ENCODE measurements around the gene ARL4D.

Gene ARL4D

DNA sequence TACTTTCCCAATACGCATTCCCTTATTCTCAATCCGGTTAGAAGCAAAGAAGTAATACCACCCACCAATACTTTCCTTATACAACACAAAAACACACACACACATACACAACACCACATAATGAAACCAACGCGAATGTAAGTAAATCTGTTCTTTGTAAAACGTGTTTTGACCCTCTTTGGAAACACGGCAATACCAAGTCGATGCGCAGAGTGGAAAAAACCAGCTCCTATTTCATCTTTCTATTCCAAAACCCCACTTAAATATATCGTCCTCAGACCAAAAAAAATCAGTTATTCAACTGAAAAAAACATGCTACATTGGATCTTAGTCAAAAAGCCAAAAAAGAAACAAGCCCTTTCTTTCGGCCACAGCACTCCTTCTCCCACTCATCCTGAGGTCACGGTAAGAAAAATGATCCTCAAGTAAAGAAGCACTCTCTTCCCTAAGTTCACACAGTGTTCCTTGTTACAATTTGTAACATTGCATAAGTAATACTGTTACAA is 31.0 kb upstream of the ARL4D start:
- TF ChIP-seq, protein P1, sequence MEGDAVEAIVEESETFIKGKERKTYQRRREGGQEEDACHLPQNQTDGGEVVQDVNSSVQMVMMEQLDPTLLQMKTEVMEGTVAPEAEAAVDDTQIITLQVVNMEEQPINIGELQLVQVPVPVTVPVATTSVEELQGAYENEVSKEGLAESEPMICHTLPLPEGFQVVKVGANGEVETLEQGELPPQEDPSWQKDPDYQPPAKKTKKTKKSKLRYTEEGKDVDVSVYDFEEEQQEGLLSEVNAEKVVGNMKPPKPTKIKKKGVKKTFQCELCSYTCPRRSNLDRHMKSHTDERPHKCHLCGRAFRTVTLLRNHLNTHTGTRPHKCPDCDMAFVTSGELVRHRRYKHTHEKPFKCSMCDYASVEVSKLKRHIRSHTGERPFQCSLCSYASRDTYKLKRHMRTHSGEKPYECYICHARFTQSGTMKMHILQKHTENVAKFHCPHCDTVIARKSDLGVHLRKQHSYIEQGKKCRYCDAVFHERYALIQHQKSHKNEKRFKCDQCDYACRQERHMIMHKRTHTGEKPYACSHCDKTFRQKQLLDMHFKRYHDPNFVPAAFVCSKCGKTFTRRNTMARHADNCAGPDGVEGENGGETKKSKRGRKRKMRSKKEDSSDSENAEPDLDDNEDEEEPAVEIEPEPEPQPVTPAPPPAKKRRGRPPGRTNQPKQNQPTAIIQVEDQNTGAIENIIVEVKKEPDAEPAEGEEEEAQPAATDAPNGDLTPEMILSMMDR (IDR thresholded peaks at IDR 0.05; ENCODE audit: low read depth, low read length, missing control alignments) = no peak
- in situ Hi-C loops (cut with HindIII; ENCODE audit: low pct_ligation_motif_present, low sequenced_read_pairs) = no loop called here
- H3K36me3 ChIP-seq (replicated peaks) = no peaks in the 10 kb centered on the region
- peak overlapping the region; percentile 100 for H3K27ac ChIP-seq
- no peaks in the 10 kb centered on the region for H3K27me3 ChIP-seq (replicated peaks)
- peak; percentile 79 for DNase-seq
- peak overlapping the region; percentile 45 for H3K4me3 ChIP-seq (ENCODE audit: low read depth, low read length)

DNA sequence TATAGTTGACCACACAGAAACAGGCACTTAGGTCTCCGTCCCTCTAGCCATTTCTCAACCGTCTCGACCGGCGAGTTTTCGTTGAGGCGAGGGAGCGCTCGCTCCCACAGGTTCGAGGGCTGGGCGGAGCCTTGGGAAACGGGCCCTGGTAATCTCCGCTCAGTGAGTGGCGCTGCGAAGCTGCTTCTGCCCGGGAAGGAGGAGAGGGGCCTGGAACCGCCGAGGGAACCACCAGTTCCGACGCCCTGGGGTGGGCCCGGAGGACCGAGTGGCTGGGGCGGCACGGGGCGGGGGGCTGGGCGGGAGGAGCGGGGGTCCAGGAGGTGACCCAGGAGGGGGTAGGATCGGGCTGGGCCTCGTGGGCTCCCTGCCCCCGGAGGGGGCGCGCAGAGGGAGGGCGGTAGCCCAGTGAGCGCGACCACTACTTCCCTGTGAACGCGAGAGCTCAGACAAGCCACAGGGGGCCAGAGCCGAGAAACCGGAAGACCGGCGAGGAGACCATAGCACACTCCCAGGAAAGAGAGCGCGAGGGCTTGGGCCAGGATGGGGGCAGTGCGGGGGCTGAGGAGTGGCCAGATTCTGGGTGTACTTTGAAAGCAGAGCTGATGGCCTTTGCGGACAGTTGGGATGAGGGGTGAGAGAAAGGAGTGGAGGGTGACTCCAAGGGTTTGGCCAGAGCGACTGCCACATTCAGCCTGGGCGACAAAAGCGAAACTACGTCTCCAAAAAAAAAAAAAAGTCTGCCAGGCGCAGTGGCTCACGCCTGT is 29.9 kb upstream of the ARL4D start:
- no peaks in the 10 kb centered on the region for H3K27me3 ChIP-seq (replicated peaks)
- peak; percentile 75 for DNase-seq
- in situ Hi-C loops (cut with HindIII; ENCODE audit: low pct_ligation_motif_present, low sequenced_read_pairs) = no loop called here
- TF ChIP-seq, protein P1 (IDR thresholded peaks at IDR 0.05; ENCODE audit: low read depth, low read length, missing control alignments) = peak; percentile 30
- H3K27ac ChIP-seq = peak overlapping the region; percentile 100
- peak overlapping the region; percentile 45 for H3K4me3 ChIP-seq (ENCODE audit: low read depth, low read length)
- H3K36me3 ChIP-seq (replicated peaks) = no peaks in the 10 kb centered on the region

DNA sequence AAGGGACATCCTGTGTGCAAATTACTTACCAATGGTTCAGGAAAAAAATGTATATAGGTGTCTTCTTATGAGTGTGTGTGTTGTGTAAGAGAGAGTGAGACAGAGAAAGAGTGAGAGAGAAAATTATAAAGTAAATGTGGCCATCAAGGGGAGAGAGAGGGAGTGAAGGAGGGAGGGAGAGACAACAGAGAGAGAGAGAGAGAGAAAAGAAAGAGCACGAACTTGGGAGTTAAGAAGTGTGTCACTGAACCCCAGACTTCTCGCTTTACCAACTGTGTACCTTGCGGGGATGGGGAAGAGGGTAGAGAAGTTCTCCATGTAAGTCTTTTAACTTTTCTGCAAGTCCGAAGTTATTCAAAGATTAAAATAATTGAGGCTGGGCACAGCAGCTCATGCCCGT is 28.8 kb upstream of the ARL4D start:
- no peak overlapping the region for H3K4me3 ChIP-seq (ENCODE audit: low read depth, low read length)
- H3K27ac ChIP-seq = no peak overlapping the region
- H3K36me3 ChIP-seq (replicated peaks) = no peaks in the 10 kb centered on the region
- no peak for DNase-seq
- TF ChIP-seq, protein P1 (IDR thresholded peaks at IDR 0.05; ENCODE audit: low read depth, low read length, missing control alignments) = no peak
- in situ Hi-C loops (cut with HindIII; ENCODE audit: low pct_ligation_motif_present, low sequenced_read_pairs) = no loop called here
- H3K27me3 ChIP-seq (replicated peaks) = no peaks in the 10 kb centered on the region

DNA sequence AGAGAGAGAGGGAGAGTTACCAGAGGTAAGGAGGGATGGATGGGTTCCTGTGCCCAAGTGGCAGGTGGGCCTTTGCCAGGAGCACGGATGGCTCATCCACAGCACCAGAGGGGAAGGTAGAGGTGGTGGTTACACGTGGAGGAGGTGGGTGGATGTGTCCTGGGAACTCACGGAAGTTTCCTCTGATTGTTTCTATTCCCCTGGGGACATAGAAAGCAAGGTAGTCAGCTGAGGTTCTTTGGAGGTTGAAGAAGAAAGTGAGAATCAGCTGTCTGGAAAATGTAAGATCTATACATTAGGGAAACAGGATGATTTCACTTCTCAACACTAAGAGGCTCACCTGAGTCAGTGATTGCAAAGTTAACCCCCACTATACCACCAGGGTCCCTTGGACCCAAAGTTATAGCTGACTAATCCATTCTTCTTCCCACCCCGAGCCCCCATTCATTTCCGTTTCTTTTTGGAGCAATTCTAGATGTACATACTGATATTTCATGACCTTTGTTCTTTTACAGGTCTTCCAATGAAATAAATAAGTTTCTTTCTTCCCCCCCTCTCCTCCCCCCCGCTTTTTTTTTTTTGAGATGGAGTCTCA is 27.5 kb upstream of the ARL4D start:
- H3K27me3 ChIP-seq (replicated peaks) = no peaks in the 10 kb centered on the region
- H3K4me3 ChIP-seq (ENCODE audit: low read depth, low read length) = no peak overlapping the region
- TF ChIP-seq, protein P1 (IDR thresholded peaks at IDR 0.05; ENCODE audit: low read depth, low read length, missing control alignments) = no peak
- no peaks in the 10 kb centered on the region for H3K36me3 ChIP-seq (replicated peaks)
- no peak overlapping the region for H3K27ac ChIP-seq
- in situ Hi-C loops (cut with HindIII; ENCODE audit: low pct_ligation_motif_present, low sequenced_read_pairs) = no loop called here
- DNase-seq = no peak

GRCh38 chr17:43372273-43372911 is 26.4 kb upstream of the ARL4D start:
- in situ Hi-C loops (cut with HindIII; ENCODE audit: low pct_ligation_motif_present, low sequenced_read_pairs) = no loop called here
- no peaks in the 10 kb centered on the region for H3K27me3 ChIP-seq (replicated peaks)
- H3K36me3 ChIP-seq (replicated peaks) = no peaks in the 10 kb centered on the region
- no peak overlapping the region for H3K4me3 ChIP-seq (ENCODE audit: low read depth, low read length)
- no peak overlapping the region for H3K27ac ChIP-seq
- no peak for DNase-seq
- TF ChIP-seq, protein P1 (IDR thresholded peaks at IDR 0.05; ENCODE audit: low read depth, low read length, missing control alignments) = no peak
